Left ventricle myocardium superior (tissue), 1 donor: ENCODE results near the gene TERF2IP. TPM values are rescaled to one million over a fixed set of nuclear protein-coding genes. Genes with fewer than 3 reads are reported as not detected.

Experiments
- ATAC-seq: fragments of 200-7000 bp; cut with Tn5 transposase; one replicate; pipeline ENCODE4 v1.9.1; 2020; ENCODE audit warnings: mild to moderate bottlenecking, moderate library complexity
- DNase-seq: peaks from one replicate; pipeline ENCODE4 v3.0.0-alpha.2; 2020
- intact Hi-C: fragments of 100-400 bp; cut with micrococcal nuclease; formaldehyde crosslinking; loops from one replicate; pipeline ENCODE4 v1.11.0; 2022
- long read RNA-seq: library from polyadenylated mRNA; unstranded; transcript quantifications from one replicate; pipeline ENCODE4 v2.0.0, GENCODE V29; 2021
- total RNA-seq: library from RNA; stranded (reverse); fragmentation: NEBNext Ultra II Directional; extraction: Animal tissue kit (Norgen Biotek cat#: 25700); gene quantifications from one replicate; pipeline ENCODE4 v1.2.1, GENCODE V29; 2021
- donor health status: DM: no; HTN: yes; CAD: no; lungs with severe emphysema.

Gene TERF2IP
- total RNA-seq, result 56.2 TPM
- long read RNA-seq, transcript TERF2IP-201 (3 exons, 2,118 nt), result major isoform, 218 of 227 reads
- long read RNA-seq, partial matches to known transcripts, result 5 of 227 reads
- long read RNA-seq, other reads (novel, unspliced or antisense), result 4 of 227 reads

GRCh38 chr16:75647492-75648264, at the start of gene TERF2IP, which contains the start of gene KARS1:
Gene TERF2IP, plus strand, starts transcription at chr16:75647773. Its CDS starts 110 bp downstream, at chr16:75647883.
Gene KARS1, minus strand, starts transcription at chr16:75647665. Its CDS starts 26 bp downstream, at chr16:75647639.
- ATAC-seq, result peak; percentile 97
- peak; percentile 95 for DNase-seq
- intact Hi-C loops, result no loop called here

- intact Hi-C loops, result no loop called here
- DNase-seq (no peak), ATAC-seq (peak; percentile 71)
Observed at GRCh38 chr16:75599452-75600277, 47.9 kb upstream of the TERF2IP start.

- intact Hi-C loops, result no loop called here
- ATAC-seq (no peak), DNase-seq (no peak)
Observed at GRCh38 chr16:75603241-75603640, 44.3 kb upstream of the TERF2IP start.

GRCh38 chr16:75606507-75606906, 41.1 kb upstream of the TERF2IP start:
- intact Hi-C loops, result no loop called here
- no peak for DNase-seq

GRCh38 chr16:75614066-75614897, 33.3 kb upstream of the TERF2IP start:
- no peak for ATAC-seq
- DNase-seq, result no peak
- intact Hi-C loops, result no loop called here

More at GRCh38 chr16:75606507-75606906, 41.1 kb upstream of the TERF2IP start:
- ATAC-seq, result no peak

GRCh38 chr16:75615619-75616018, 32.0 kb upstream of the TERF2IP start:
- DNase-seq (no peak), ATAC-seq (no peak)
- intact Hi-C loops, result no loop called here

- ATAC-seq (no peak), DNase-seq (no peak)
- intact Hi-C loops, result no loop called here
Observed at GRCh38 chr16:75616521-75617010, 31.0 kb upstream of the TERF2IP start.

- intact Hi-C loops, result no loop called here
- no peak for DNase-seq
- no peak for ATAC-seq
Observed at GRCh38 chr16:75617121-75617520, 30.5 kb upstream of the TERF2IP start.

- intact Hi-C loops, result no loop called here
- no peak for DNase-seq
- no peak for ATAC-seq
Observed at GRCh38 chr16:75618780-75619179, 28.8 kb upstream of the TERF2IP start.

- no peak for ATAC-seq
- DNase-seq, result no peak
- intact Hi-C loops, result no loop called here
Observed at GRCh38 chr16:75620326-75621169, 27.0 kb upstream of the TERF2IP start.

- intact Hi-C loops, result no loop called here
- no peak for ATAC-seq
- no peak for DNase-seq
Observed at GRCh38 chr16:75621170-75621477, 26.4 kb upstream of the TERF2IP start.

GRCh38 chr16:75622761-75623605, 24.6 kb upstream of the TERF2IP start, which contains the start of gene ADAT1:
Gene ADAT1, minus strand, starts transcription at chr16:75623281. Its CDS starts 2,482 bp downstream, at chr16:75620799.
- intact Hi-C loops, result no loop called here
- ATAC-seq (peak; percentile 97), DNase-seq (peak; percentile 99)

- intact Hi-C loops, result no loop called here
- DNase-seq, result no peak
- no peak for ATAC-seq
Observed at GRCh38 chr16:75624921-75625334, 22.6 kb upstream of the TERF2IP start.

GRCh38 chr16:75626806-75627205, 20.8 kb upstream of the TERF2IP start:
- ATAC-seq (no peak), DNase-seq (no peak)
- intact Hi-C loops, result no loop called here

- intact Hi-C loops, result no loop called here
- no peak for DNase-seq
- no peak for ATAC-seq
Observed at GRCh38 chr16:75627851-75628250, 19.7 kb upstream of the TERF2IP start.

- ATAC-seq (no peak), DNase-seq (no peak)
- intact Hi-C loops, result no loop called here
Observed at GRCh38 chr16:75628351-75628750, 19.2 kb upstream of the TERF2IP start.

- DNase-seq (no peak), ATAC-seq (no peak)
- intact Hi-C loops, result no loop called here
Observed at GRCh38 chr16:75629132-75629531, 18.4 kb upstream of the TERF2IP start.
